Activated CD4-positive, alpha-beta T cell treated with anti-CD3 and anti-CD28 coated beads, Interleukin-2, Interleukin-6, amounts not matched to agents 100 ng/mL and 50 ng/mL, durations not matched to agents 16 hours and 8 hours (primary cell): ENCODE measurements around the gene PRKG2.

Experiments used
- DNase-seq: peaks from one replicate; pipeline ENCODE4 v3.0.0-alpha.2; 2020

PRKG2 gene

GRCh38 chr4:81093720-81094401 lies 121.2 kb downstream of the PRKG2 start:
- DNase-seq, result no peak

DNA sequence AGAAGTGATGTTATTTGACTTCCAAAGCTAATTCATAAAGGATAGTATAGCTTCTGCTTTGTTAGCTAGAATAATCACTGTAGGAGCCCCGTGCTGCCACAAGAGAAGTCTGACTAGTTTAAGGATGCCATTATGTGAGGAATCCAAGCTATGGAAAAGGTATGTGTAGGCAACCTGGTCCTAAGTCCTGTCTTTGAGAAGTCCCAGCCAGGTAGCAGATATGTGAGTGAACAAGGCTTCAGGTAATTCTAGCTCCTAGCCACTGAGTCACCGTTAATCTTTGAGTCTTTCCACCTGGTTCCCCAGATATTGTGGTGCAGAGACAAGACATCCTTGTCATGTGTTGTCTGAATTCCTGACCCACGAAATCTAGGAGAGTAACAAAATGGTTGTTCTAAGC lies 129.0 kb downstream of the PRKG2 start:
- no peak for DNase-seq

DNA sequence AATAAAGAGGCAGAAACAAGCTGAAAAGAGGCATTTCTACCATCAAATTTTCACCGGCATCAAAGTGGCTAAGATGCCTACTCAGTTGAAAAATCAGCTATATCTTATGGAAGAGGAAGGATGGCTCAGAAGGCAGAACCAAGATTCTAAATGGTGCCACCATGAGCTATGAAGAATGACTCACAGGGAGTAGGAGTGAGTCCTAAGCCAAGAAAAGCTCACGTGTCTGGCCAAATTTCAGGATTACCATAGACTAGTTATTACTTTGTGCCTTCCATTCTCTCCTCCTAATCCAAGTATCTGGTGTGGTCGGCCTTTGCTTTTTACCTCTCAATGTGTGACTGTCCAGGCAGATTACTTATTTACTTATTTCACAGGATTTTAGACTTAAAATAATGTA lies 129.7 kb downstream of the PRKG2 start:
- no peak for DNase-seq

DNA sequence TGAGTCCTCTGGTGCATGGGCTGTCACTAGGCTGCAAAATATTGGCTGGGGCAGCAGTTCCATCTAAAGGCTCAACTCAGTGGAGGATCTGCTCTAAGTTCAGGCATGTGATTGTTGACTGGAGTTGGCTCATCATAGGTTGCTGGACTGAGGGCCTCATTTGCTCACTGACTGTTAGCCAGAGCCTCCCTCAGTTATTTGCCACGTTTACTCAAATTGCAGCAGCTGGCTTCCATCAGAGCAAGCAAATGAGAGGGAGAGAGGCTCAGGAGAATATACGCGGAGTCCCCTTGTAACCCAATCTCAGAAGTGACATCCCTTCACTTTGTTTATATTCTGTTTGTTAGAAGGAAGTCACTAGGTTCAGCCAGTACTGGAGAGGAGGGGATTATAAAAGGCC lies 130.4 kb downstream of the PRKG2 start:
- no peak for DNase-seq

DNA sequence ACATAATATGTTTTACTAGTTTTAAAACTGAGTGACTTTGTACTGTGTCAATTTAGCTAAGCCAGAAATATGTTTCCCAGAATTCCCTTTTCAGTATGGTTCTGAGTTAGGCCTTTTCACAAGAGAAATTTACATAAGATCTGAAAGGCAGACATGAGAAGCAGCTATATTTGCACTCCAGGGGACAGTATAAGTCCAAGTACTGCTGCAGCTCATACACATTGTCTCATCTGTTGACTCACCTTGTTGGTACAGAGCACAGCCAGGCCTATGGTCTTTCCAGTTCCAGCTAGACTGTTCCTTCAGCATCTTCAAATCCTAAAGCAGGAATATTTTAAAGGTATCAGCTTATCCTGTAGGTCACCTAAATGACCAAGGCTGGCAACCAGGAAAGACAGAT lies 131.0 kb downstream of the PRKG2 start:
- no peak for DNase-seq

DNA sequence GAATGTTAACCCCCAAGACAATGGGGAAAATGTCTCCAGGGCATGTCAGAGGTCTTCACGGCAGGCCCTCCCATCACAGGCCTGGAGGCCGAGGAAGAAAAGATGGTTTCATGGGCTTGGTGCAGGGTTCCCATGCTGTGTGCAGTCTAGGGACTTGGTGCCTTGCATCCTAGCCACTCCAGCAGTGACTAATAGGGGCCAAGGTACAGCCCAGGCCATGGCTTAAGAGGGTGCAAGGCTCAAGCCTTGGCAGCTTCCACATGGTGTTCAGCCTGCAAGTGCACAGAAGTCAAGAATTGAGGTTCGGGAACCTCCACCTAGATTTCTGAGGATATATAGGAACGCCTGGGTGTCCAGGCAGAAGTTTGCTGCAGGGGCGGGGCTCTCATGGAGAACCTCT lies 133.9 kb downstream of the PRKG2 start:
- DNase-seq, result no peak

- DNase-seq, result no peak
These were observed 144.0 kb downstream of the PRKG2 start for GRCh38 chr4:81071013-81071412.

DNA sequence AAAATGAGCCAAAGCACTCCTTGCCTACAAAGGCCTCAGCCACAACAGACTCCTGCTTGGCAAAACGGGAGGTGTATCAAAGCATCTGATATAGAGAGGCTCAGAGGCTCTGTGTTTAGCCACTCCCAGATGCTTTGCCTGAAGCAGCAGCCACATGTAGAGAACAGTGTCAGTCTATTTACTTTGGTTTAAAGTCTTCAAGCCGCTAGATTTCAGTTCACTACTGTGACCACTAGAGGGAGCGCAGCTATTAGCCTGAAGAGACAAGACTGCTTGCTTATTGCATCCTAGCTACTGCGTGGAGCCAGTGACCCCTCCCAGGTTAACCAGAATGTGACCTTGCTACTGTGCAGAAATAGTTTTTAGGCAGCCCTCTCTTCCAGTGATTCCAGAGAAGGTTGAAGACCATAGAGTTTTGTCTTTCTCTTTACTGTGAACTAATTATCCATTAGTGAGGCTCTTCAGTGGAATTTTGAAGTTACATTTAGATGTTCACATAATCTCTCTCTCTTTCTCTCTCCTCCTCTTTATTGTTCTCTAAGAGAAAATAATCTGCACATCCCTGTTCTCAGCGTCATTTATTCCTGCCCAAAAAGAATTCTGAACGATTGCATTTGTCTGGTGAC lies 145.2 kb downstream of the PRKG2 start:
- peak; percentile 73 for DNase-seq

GRCh38 chr4:81065446-81065845 lies 149.6 kb downstream of the PRKG2 start:
- no peak for DNase-seq

GRCh38 chr4:81062001-81062400 lies 153.0 kb downstream of the PRKG2 start:
- DNase-seq, result no peak

GRCh38 chr4:81061344-81061730 lies 153.7 kb downstream of the PRKG2 start:
- DNase-seq, result no peak

DNA sequence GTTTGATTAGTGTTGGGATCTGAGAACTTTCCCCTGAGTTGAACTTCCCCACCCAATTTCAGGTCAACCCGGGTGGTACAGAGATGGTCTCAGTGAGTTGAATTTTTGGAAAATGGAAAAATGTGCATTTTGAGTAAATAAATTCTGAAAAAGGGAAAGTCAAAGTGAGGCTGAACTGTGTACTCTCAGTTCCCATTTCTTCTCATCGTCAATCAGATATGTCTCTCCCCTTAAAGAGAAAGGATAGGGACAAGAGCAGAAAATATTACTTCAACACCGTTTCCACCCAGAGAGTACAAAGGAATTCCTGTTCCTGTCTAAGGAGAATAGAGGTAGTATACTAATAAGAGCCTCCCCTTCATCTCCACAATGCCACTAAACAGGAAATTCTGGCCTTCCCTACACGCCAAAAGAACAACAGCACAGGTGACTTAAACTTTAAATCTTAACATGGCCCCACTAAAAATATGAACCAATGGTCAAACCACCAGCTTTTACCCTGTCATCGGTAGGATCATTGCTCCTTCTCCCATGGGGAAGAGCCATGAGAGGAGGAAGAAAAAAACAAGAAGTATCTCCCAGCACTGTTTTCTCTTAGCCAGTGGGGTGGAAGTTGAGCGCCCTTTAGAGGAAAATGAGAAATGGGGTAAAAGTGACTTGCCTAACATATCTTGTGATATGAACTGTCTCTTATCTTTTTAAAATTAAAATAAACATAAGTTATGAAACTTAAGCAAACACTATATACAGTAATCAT lies 154.3 kb downstream of the PRKG2 start:
- DNase-seq, result no peak

DNA sequence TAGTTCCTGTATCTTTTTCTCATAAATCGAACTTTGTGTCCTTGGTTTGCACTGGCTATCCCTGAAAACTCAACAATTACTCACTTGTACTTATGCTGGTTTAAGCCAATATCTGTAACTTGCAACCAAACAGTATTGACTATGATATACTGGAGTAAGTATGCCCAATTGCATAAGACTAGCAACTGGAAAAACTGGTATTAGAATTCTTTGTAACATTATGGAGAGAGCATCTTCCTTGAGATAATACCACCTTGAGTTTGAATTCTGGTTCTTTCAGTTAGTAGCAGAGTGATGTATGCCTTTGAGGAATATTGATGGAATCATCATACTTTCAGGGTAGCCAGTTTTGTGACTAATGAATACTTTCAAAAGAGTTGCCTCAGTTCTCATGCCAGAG lies 156.4 kb downstream of the PRKG2 start:
- no peak for DNase-seq

DNA sequence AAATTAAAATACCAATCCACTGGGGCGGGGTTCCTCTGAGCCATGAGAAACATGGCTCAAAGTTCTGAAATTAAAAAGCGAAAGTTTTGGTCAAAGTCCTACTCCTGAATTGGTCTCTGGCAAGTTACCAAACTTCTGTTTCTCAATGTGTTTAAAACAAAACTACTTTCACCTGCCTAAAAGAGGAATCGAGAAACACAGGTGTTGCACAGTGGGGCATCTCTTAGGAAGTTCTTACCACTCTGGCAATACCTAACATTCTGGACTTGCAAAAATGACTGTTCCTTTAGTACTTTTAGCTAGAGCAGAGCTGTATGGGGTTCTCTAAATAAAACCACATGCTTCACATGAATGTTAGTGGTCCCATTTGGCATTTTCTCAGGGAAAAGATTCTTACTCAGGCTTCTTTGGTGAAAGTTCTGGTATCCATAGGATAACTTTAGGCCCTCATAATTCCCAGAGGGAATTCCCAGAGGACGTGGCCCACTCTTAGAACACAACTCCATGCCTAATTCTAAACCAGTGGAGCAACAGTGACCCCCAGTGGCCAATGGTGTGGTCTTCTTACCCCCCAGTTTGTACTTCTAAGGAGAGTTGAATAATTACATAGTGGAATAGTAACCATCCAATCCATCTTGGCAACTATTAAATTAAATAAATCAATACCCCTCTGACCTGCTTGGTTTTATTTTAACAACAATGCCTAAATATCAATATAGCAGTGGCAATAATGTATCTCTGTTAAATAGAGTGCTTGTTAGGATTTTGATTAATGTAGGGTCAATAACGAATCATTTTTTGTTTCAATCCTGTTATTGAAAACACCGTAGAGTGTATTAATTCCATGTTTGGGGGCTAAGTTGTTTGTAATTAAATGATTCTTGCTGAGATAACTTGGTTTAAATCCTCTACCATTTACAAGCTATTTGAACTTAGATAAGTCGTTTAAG lies 162.6 kb downstream of the PRKG2 start:
- DNase-seq, result peak; percentile 33

DNA sequence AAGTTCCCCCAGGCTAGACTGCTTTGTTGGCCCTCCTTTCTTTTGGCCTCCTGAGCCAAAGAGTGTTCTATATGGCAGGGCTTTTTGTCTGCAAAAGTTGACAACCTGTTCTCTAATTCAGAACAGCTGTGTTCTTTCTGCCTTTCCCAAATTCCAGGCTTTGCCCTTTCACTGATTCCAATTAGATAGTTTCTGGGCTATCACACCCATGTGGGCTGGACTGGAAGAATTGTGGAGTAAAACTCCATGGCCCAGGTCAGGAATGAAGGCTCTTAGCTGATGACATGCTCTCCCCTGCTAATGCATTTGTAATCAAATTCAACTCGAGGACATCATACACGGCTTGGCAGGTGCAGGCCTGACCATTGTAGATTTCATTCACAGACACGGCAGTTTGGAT lies 165.1 kb downstream of the PRKG2 start:
- no peak for DNase-seq

- DNase-seq, result no peak
These were observed 165.7 kb downstream of the PRKG2 start for GRCh38 chr4:81049330-81049729.

DNA sequence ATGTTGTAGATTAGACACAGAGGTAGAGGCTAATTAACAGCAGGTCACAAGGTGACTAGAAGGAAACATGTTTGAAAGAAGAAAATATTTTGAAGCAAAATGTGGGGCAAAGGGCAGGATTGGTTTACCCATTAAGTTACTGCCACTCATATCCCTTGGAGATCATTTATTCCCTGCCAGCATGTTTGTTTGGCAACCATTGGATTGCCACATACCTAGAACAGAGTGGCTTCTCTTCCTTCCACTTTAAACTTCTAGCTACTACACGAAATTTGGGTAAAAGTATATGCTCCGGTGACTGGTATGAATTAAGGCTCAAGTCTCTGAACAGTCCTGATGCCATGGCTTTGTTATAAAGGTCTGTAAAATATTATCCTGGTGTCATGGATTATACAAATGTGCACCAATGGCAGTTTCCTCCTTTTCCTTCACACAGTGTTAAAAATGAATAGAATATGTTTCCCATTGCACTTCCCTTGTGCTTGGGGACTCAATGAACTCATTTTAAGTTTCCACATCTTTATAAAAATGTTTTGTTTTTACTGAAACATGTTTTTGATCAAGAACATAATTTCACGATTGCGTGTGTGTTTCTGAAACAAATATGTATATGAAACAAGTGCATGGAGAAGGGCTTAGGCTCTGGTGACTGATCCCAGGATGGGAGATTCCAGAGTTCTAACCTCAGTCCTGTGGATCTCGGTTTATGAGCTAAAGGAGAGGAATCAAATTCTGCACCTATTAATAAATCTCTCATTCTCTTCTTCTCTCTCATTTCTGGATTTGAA lies 172.2 kb downstream of the PRKG2 start:
- DNase-seq, result no peak

- peak; percentile 36 for DNase-seq
These were observed 174.9 kb downstream of the PRKG2 start for GRCh38 chr4:81040012-81040659.

- no peak for DNase-seq
These were observed 175.6 kb downstream of the PRKG2 start for GRCh38 chr4:81039351-81039972.

DNA sequence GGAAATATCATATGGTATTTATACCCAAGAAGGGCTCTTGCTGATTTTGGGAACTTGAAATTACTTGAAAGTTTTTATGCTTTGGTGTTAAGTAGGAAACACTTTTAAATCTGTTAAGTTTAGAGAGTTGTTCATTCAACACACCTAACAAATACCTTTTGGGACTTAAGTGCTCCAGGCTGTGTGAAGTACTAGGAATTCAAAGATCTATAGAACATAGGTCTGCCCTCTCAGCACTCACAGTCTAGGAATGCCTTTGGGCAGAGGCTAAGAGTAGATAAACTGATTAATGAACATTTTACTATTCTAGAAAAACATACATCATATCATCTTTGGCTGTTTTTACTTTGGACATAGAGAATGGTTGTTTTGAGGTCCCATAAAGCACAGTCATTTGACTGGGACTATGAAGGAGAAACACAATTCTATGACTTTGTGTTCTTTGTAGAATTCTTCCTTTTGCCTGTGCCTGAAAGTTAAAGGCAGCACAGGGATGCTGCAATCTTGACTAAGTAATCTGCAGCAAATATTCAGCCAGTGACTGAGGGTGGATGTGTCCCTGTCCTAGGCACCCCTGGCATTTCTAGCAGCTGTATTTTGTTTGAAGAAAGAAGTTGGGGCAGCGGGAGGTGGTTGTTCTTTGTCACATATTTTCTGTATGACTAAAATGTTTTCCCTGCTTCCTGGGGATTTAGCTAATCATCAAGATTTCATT lies 176.2 kb downstream of the PRKG2 start:
- DNase-seq, result no peak
